ENCODE measurements around the gene MLXIP.

The MLXIP gene

DNA sequence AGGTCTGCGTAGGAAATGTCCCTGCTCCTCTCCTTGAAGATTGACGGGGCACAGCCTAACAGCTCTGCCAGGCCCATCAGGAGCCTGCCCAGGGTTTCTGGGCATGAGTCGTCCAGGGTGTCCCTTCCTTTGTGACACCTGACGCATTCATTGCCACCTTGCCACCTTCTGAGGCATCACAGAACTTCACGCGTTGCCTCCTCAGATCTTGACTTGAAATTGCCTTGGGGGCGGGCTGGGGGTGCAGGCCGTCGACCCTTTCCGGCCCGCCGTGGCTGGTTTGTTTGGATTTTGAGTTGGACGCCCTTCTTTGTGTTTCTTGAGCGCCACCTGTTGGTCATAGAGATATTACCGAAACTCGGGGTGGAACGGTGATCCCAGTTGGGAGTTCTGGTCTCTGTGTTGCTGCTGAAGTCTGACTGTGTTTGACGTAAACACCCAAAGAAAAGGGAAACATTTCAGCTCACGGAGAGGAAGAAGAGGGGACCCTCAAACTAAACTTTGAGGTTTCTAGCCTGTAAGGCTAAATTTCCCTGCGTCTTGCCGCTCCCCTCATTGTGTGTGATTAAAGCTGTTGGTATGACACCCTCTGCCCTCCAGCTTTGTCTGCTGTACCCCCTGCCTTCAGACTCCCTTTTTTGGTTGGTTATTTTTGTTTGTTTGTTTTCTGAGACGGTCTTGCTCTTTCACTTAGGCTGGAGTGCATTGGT is 44.6 kb downstream of the MLXIP start:
- FAIRE-seq, result no peak

DNA sequence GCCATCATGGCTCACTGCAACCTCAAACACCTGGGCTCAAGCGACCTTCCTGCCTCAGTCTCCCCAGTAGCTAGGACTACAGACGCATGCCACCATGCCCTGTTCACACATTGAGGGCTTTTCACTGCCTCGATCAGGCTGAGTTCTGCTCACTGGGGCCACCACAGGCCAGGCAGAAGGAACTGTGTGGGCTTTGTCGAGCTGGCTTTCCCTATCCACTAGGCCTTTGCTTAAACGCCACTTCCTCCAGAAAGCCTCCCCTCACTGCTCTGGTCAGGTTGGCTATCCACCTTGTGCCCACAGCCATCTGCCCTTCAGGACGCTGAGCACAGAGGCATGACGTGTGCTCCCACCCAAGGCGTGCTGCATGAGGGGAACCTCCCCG is 45.2 kb downstream of the MLXIP start:
- FAIRE-seq (no peak), DNase-seq (ENCODE audit: insufficient read length, low spot score) (no peak)

More for the DNA sequence above, 44.6 kb downstream of the MLXIP start:
- peak; percentile 71 for DNase-seq (ENCODE audit: insufficient read length, low spot score)

DNA sequence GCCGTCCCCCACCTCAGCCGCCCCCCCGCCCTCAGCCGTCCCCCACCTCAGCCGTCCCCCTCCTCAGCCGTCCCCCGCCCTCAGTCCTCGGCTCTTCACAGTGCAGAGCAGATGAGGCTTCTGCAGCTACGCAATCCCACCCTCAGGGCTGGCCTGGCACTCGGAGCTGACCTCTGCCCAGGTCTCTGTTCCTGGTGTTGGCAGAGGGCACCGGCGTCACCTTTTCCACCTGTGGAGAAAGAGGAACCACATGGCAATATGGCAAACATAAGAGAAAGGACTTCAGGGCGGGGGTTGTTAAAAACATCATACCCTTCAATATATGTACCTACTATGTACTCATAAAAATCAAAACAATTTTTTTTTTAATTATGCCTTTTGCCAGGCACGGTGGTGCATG is 45.8 kb downstream of the MLXIP start:
- DNase-seq (ENCODE audit: insufficient read length, low spot score) (no peak), FAIRE-seq (no peak)

DNA sequence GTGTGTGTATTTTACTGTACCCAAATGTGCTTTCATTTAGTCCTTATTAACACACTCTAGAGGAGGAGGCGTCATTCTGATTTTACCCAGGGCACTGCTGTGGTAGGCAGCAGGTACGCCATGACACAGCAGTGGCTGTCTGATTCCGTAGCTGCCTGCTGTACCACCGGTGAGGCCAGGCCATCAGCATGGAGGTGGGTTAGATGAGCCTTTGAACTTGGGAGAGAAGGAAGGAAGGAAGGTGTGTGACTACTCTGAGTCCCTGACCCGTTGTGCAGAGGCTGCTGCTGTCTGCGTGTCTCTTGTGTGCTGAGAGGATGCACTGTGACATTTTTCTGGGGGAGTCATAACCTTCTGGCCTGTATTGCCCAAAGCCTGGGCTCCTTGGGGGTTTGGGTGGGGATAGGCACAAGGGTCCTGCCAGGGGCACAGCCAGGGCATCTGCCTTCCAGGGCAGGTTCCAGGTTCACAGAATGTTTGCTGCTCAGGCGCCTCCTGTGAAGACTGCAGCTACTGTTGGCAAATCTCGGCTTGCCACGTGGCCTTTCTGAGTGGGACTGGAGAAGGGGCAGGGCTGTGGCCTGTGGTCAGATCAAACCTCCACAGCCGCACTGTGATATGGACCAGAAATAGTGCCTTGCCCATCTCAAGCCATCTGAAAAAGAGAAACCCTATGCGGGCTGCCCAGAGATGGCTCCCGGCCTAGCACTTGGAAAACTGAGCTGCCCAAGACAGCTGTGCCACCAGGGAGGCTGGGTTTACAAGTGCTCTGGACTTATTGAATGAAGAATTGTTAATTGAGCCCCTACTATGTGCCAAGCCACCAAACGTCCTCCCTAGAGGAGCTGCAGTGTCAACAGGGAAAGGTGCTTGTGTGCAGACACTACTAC is 47.1 kb downstream of the MLXIP start:
- DNase-seq (ENCODE audit: insufficient read length, low spot score) (no peak), FAIRE-seq (no peak)

DNA sequence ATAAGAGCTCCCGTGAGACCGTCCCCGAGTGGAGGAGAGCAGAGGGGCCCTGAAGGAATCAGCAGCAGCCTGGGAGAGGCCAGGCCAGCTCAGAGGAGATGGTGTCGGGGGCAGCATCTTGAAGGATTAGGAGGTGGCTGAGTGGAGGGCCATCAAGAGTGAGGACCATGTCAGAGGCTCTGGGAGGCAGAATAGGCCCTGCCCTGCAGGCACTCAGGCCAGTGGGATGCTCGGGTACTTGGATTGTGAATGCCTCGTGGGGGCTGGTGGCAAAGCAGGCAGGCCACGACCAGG is 47.7 kb downstream of the MLXIP start:
- DNase-seq (ENCODE audit: insufficient read length, low spot score) (no peak), FAIRE-seq (no peak)

DNA sequence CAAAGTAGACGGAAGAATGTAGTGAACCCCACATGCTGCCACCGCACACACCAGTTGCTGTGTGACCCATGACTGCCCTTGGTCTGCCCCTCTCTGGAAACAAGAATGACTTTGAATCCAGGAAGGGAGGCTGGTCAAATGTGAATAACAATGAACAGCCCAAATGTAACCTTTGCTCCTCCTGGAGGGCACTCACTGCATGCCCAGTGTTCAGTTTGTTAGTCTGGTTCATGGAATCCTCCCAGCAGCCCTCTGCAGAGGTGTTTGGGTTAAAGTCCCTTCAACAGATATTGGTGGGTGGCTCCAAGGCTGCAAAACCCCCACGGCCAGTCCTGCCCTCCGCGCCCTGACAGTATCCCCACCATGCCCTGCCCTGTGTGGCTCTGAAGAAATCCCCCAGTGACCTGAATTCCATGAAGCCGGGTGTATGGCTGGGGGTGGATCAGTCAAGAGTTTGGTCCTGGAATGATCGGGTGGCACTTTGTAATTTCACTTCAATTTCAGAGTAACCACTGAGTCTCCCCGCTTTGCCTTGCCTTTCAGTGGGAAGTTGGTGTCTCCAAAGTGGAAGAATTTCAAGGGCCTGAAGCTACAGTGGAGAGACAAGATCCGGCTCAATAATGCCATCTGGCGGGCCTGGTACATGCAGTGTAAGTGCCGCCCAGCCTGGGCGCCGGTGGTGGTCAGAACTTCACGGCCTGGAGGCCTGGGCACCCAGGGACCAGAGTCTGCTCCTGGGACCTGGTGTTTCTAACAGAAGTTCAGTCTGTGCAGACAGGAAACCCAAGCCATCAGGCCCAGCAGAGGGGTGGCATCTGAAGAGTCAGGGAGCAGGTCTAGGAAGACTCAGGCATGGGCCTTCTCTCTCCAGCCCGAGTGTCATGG is 48.4 kb downstream of the MLXIP start:
- FAIRE-seq (no peak), DNase-seq (ENCODE audit: insufficient read length, low spot score) (no peak)

DNA sequence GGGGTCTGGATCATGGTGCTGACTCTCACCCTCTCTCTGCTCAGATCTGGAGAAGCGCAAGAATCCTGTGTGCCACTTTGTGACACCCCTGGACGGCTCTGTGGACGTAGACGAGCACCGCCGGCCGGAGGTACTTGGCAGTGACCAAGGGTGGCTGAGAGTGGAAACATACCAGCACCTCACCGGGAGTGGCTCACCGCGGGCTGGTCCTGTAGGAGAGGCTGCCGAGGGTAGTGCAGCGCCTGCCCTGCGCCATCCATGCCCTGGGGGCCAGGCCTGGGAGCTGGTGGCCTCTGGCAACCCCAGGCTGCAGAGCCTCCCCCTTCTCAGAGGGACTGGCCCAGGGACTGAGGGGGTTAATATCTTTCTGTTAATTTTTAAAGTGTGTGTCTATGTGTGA is 49.3 kb downstream of the MLXIP start:
- DNase-seq (ENCODE audit: insufficient read length, low spot score) (no peak), FAIRE-seq (no peak)

DNA sequence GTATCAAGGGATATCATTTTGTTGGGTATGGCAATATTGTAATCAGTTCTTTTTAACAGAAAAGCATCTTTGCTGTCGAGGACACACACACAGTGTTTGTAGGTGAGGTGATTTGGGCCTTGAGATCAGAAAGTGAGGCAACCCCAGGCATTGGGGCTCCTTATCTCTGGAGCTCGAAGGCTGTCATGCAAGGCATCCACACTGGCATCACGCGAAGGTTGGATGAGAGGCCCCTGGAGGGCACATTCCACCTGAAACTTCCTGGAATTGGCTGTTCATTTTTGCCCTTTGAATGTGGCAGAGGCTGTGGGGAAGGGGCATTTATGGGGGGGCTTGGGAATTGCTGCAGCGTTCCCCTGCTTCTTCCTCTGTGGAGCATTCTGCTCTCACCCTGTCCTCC is 49.9 kb downstream of the MLXIP start:
- DNase-seq (ENCODE audit: insufficient read length, low spot score) (no peak), FAIRE-seq (no peak)

DNA sequence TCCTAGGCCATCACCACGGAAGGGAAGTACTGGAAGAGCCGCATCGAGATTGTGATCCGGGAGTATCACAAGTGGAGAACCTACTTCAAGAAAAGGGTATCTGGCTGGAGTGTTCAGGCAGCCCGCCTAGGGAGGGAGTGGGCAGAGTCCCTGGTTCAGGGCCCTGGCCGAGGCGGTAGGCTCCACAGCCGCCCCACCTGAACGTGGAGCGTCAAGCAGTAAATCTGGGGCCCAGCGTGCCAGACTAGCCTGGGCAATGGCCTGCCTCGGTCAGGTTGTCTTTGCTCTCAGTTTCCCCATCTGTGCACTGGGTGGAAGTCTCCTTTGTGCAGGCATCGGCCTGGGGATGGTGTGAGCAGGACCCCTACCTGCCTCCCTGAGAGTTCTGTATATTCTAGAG is 50.6 kb downstream of the MLXIP start:
- FAIRE-seq (no peak), DNase-seq (ENCODE audit: insufficient read length, low spot score) (no peak)

DNA sequence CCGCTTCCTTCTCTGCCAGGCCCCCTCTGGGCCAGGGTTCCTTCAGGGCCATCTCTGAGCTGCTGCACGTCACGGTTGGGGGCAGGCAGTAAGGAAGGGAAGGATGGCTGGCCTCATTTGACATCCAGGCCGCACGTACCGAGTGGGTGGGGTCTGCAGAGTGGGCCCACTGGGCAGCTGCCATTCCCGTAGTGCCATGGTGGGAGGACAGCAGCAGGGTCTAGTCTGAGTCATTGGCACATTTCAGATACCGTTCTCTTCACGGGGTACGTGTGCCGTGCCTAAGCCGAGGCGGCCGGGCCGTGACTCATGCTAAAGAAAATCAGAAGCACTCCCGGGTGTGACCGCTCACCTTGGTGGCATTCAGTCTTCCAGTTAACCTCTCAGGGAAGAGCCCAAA is 51.6 kb downstream of the MLXIP start:
- DNase-seq (ENCODE audit: insufficient read length, low spot score) (peak; percentile 78), FAIRE-seq (peak; percentile 92)

DNA sequence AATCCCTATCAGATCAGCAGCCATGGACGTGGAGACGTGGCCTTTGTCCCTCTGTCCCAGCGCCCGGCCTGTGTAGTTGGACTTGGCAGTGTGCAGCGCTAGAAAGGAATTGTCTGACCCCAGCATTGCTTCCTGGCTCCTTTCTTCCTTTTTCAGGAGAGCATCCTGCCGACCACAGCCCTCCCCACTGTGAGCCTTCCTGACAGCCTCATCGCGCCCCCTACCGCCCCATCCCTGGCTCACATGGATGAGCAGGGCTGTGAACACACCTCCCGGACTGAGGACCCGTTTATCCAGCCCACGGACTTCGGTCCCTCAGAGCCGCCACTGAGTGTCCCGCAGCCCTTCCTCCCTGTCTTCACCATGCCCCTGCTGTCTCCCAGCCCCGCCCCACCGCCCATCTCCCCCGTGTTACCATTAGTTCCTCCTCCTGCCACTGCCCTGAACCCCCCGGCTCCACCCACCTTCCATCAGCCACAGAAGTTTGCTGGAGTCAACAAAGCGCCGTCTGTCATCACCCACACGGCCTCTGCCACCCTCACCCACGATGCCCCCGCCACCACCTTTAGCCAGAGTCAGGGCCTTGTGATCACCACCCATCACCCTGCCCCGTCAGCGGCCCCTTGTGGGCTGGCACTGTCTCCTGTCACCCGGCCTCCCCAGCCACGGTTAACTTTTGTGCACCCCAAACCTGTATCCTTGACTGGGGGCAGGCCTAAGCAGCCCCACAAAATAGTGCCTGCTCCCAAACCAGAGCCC is 54.8 kb downstream of the MLXIP start:
- FAIRE-seq, result no peak
- DNase-seq (ENCODE audit: insufficient read length, low spot score), result no peak

DNA sequence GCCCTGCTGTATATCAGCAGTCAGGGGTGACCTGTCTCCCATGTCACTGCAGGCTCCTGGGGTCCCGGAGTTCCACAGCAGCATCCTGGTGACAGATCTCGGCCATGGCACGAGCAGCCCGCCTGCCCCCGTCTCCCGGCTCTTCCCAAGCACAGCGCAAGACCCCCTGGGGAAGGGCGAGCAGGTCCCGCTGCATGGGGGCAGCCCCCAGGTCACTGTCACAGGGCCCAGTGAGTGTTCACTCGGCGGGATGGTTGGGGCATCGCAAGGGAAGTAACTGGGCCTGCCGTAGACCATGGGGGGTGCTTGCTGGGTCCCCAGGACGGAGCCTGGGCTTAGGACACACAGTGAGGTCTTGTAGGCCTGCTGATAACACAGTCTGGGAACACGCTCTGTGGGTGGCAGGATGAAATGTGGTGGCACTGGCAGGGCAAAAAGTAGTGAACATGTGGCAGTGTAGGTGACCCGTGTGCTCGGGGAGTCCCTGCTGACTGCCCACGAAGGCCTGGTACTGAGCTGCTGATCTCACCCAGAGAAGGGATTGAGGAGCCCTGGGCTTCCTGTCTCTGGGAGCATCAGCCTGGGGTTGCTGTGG is 57.0 kb downstream of the MLXIP start:
- FAIRE-seq, result no peak

DNA sequence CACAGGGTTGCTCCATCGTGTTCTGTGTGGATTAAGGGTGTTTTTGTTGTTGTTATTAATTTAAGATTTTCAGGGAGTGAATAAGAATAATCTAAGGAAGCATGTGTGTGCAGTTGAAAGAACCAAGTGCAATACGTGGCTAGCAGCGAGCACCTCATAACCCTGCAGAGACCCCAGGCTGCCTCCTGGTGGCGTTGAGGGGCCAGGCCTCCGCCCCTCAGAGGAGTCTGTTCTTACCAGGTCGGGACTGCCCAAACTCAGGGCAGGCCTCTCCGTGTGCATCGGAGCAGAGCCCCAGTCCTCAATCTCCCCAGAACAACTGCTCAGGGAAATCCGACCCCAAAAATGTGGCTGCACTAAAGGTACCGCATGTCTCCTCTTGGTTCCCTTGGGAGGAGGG is 58.7 kb downstream of the MLXIP start:
- no peak for DNase-seq (ENCODE audit: insufficient read length, low spot score)
- FAIRE-seq, result no peak

More for the DNA sequence above, 57.0 kb downstream of the MLXIP start:
- no peak for DNase-seq (ENCODE audit: insufficient read length, low spot score)

DNA sequence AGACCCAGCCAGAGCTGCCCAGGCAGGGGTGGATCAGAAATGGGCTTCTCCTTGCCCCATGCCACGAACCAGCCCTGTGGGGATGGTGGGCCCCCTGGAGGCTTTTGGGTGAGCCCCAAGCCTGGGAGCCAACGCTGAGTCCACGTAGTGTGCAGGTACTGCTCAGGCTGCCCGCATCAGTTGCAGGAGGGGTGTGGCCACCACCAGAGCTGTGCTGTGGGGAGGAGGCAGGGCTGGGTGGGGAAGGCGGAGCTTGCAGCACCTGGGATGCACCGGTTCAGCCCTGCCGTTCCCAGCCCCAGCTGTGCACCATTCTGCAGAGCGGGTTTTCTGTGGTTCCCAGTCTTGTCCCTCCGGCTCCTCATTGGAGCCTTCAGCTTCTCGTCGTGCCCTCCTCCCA is 59.1 kb downstream of the MLXIP start:
- DNase-seq (ENCODE audit: insufficient read length, low spot score) (no peak), FAIRE-seq (no peak)

DNA sequence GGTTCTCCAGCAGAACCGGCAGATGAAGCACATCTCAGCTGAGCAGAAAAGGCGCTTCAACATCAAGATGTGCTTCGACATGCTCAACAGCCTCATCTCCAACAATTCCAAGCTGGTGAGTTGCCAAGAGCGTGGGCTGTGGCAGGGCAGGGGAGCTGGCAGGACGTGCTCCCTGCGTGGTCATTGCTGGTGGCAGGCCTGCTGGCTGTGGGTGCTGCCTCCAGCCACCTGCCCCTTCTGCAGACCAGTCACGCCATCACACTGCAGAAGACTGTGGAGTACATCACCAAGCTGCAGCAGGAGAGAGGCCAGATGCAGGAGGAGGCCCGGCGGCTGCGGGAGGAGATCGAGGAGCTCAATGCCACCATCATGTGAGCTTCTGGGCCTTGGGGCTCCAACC is 59.6 kb downstream of the MLXIP start:
- FAIRE-seq, result peak; percentile 20
- DNase-seq (ENCODE audit: insufficient read length, low spot score), result no peak

DNA sequence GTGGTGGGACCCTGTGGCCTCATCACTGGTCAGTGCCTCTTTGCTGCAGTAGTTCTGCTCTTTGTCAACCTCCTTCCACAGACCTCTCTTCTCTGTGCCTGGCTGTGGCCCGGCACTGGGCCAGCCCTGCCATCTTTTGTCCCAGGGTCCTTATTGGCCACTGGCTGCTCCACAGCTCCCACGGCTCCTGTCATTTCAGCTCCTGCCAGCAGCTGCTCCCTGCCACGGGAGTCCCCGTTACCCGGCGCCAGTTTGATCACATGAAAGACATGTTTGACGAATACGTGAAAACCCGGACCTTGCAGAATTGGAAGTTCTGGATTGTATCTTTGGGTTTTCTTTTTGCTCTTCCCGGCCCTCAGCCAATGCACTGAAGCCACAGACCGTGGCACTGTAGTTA is 60.1 kb downstream of the MLXIP start:
- FAIRE-seq (no peak), DNase-seq (ENCODE audit: insufficient read length, low spot score) (no peak)

DNA sequence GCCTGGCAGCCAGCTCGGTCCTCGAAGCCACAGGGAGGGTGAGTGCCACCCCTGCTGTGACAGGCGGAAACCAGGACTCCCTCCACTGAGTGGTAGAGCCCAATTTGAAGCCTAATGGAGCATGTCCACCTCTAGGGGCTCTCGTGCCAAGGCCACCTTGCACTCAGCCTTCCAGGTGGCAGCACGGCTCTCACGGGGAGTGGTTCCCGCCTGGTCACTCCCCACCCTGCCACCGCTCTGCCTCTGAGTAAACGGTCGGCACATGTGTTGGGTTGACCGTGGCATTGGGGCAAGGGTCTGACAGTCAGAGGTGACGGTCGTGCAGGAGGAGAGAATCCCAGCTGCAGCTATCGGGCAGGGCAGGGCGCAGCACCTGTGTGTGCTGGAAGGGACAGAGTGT is 60.7 kb downstream of the MLXIP start:
- FAIRE-seq, result no peak
- DNase-seq (ENCODE audit: insufficient read length, low spot score), result no peak

DNA sequence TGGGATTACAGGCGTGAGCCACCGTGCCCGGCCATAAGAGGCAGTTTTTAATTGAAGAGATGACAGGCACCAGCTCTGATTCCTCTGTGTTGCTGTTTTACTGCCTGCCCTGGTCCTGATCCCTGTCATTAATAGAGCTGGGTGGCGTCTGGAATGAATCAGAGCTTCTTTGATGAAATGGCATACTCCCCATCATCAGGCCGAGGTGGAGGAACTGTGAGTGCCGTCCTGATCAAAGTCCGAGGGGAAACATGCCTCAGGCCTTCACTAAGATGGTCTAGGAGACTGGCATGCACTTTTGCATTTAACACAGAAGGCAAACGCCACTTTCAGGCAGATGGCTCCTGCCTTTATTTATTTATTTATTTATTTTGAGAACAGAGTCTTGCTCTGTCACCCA is 61.4 kb downstream of the MLXIP start:
- DNase-seq (ENCODE audit: insufficient read length, low spot score) (no peak), FAIRE-seq (no peak)

DNA sequence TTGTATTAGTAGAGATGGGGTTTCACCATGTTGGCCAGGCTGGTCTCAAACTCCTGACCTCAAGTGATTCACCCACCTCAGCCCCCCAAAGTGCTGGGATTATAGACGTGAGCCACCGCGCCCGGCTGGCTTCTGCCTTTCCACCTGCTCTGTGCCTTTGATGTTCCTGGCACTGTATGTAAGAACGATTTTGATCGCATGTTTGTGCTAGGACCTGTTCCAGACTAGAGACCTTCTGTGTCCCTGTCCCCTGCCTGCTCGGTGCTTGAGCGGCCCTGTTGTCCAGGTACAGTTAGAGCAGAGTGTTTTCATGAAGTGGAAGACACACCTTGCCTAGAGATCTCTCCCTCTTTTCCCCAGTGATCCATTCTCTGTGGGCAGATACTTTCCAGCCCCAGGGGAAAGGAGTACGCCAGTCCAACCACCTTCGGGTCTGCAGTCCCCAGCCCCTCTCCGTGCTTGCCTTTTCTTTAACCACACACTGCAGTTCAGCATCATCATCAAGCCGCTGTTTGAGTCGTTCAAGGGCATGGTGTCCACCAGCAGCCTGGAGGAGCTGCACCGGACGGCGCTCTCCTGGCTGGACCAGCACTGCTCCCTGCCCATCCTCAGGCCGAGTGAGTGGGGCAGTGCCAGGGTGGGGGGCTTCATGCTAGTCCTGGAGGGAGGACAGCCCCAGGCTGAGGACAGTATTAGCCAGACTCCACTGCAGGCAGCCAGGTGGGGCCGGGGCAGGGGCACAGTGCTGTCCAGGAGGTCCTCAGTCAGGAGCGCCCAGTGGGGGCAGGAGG is 62.1 kb downstream of the MLXIP start:
- no peak for FAIRE-seq
- DNase-seq (ENCODE audit: insufficient read length, low spot score), result no peak

Data from HTR-8/SVneo (cell line).